Hematopoietic multipotent progenitor cell (in vitro differentiated cells): ENCODE measurements around the gene PCDHGA2. TPM values are rescaled to one million over a fixed set of nuclear protein-coding genes. Genes with fewer than 3 reads are reported as not detected.
A peak's percentile ranks its signal among the peaks of the same experiment; 100 is the strongest.
"Not testable (repeated sequence)": the region's sequence is repeated elsewhere in the genome, so short reads cannot be mapped to it uniquely, and the experiment has no call there.

Source experiments
- DNase-seq, 3 donors: peaks; one replicate each; pipeline ENCODE4 v3.0.0-alpha.2; 2011 to 2015; ENCODE audit warnings: low read depth in 2 of 3, low spot score in 2 of 3
- total RNA-seq: library from RNA; depleted of rRNA; stranded (reverse); fragments of >200 nt; gene quantifications from one replicate; pipeline ENCODE4 v1.2.3, GENCODE V29; 2012

PCDHGA2 gene
- total RNA-seq, 1 donor, result 0.27 TPM

DNA sequence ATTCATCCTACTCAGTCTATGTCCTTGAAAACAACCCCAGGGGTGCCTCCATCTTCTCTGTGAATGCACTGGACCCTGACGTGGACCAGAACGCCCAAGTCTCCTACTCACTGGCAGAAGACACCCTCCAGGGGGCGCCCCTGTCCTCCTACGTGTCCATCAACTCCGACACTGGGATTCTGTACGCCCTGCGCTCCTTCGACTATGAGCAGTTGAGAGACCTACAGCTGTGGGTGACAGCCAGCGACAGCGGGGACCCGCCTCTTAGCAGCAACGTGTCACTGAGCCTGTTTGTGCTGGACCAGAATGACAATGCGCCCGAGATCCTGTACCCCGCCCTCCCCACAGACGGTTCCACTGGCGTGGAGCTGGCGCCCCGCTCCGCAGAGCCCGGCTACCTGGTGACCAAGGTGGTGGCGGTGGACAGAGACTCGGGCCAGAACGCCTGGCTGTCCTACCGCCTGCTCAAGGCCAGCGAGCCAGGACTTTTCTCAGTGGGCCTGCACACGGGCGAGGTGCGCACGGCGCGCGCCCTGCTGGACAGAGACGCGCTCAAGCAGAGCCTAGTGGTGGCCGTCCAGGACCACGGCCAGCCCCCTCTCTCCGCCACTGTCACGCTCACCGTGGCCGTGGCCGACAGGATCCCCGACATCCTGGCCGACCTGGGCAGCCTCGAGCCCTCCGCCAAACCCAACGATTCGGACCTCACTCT lies 37.0 kb downstream of the PCDHGA2 start:
- DNase-seq, result not testable (repeated sequence)

DNA sequence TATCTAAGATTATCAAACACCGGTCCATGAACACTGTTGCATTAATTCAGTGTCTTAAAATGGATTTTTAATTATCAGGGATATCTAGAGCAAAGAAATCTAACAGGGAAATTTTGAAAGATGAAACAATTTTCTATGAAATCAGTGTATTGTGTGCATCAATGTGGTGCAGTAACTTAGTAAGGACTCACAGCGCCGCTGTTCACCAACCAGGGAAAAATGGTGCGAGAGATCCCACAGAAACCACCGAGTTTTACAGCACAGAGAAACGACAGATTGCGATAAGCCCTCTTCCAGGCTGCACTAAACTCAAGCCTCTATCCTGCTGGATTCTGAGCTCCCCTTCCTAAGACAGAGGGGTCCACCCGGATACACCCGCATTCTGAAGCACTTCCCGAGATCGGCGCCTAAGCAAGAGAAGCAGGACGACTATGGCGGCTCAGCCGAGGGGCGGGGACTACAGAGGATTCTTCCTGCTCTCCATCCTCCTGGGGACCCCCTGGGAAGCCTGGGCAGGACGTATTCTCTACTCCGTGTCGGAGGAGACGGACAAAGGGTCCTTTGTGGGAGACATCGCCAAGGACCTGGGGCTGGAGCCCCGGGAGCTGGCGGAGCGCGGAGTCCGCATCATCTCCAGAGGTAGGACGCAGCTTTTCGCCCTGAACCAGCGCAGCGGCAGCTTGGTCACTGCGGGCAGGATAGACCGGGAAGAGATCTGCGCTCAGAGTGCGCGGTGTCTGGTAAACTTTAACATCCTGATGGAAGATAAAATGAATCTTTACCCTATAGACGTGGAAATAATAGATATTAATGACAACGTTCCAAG lies 44.1 kb downstream of the PCDHGA2 start, which contains the start of gene PCDHGA7:
Gene PCDHGA7, plus strand, starts transcription at position 274 of the 826 bp plus-strand sequence. Its CDS starts 158 bp downstream, at position 432.
- DNase-seq, result peak in 1 of 3 donors; percentile 11

DNA sequence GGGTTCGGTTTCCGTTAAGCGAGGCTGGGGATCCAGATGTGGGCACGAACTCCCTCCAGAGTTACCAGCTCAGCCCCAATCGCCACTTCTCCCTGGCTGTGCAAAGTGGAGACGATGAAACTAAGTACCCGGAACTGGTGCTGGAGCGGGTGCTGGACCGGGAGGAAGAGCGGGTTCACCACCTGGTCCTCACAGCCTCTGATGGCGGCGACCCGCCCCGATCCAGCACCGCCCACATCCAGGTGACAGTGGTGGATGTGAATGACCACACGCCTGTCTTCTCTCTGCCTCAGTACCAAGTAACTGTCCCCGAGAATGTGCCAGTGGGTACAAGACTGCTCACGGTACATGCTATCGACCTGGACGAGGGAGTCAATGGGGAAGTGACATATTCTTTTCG lies 44.8 kb downstream of the PCDHGA2 start:
- DNase-seq, result no peak

DNA sequence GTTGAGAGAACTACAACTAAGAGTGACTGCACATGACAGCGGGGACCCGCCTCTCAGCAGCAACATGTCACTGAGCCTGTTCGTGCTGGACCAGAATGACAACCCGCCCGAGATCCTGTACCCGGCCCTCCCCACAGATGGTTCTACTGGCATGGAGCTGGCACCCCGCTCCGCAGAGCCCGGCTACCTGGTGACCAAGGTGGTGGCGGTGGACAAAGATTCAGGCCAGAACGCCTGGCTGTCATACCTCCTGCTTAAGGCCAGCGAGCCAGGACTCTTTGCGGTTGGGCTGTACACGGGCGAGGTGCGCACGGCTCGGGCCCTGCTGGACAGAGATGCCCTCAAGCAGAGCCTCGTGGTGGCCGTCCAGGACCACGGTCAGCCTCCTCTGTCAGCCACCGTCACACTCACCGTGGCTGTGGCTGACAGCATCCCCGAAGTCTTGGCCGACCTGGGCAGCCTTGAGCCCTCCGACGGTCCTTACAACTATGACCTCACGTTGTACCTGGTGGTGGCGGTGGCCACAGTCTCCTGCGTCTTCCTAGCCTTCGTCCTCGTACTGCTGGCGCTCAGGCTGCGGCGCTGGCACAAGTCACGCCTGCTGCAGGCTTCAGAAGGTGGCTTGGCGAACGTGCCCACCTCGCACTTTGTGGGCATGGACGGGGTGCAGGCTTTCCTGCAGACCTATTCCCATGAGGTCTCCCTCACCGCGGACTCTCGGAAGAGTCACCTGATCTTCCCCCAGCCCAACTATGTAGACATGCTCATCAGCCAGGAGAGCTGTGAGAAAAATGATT lies 46.1 kb downstream of the PCDHGA2 start:
- DNase-seq, result no peak

DNA sequence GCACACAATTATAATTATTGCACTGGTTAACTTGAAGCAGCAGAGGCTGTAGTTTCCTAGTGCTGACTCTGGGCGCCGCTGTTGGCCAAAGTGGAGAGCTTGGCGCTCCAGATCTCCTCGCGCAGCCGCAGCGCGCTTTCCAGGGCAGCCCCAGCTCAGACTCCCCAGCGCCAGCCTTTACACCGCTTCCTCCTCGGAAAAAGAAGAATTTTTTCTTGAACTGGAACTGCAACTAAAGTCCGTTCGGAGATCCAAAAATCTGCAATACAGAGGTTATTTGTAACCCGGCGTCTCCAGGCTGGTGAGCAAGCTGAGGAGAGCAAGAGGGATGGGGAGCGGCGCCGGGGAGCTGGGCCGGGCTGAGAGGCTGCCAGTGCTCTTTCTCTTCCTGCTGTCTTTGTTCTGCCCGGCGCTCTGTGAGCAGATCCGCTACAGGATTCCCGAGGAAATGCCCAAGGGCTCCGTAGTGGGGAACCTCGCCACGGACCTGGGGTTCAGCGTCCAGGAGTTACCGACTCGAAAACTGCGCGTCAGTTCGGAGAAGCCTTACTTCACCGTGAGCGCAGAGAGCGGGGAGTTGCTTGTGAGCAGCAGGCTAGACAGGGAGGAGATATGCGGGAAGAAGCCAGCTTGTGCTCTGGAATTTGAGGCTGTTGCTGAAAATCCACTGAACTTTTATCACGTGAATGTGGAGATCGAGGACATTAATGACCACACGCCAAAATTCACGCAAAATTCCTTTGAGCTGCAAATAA lies 49.2 kb downstream of the PCDHGA2 start, which contains the start of gene PCDHGB4:
Gene PCDHGB4, plus strand, starts transcription at position 142 of the 755 bp plus-strand sequence. Its CDS starts 187 bp downstream, at position 329.
- DNase-seq, result peak in 1 of 3 donors; percentile 59

DNA sequence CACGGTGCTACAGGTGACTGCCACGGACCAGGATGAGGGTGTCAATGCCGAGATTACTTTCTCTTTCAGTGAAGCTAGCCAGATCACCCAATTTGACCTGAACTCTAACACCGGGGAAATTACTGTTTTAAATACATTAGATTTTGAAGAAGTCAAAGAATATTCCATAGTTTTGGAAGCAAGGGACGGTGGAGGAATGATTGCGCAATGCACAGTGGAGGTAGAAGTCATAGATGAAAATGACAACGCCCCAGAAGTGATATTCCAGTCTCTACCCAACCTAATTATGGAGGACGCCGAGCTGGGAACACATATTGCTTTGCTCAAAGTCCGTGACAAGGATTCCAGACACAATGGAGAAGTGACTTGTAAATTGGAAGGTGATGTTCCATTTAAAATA lies 50.1 kb downstream of the PCDHGA2 start:
- no peak for DNase-seq

DNA sequence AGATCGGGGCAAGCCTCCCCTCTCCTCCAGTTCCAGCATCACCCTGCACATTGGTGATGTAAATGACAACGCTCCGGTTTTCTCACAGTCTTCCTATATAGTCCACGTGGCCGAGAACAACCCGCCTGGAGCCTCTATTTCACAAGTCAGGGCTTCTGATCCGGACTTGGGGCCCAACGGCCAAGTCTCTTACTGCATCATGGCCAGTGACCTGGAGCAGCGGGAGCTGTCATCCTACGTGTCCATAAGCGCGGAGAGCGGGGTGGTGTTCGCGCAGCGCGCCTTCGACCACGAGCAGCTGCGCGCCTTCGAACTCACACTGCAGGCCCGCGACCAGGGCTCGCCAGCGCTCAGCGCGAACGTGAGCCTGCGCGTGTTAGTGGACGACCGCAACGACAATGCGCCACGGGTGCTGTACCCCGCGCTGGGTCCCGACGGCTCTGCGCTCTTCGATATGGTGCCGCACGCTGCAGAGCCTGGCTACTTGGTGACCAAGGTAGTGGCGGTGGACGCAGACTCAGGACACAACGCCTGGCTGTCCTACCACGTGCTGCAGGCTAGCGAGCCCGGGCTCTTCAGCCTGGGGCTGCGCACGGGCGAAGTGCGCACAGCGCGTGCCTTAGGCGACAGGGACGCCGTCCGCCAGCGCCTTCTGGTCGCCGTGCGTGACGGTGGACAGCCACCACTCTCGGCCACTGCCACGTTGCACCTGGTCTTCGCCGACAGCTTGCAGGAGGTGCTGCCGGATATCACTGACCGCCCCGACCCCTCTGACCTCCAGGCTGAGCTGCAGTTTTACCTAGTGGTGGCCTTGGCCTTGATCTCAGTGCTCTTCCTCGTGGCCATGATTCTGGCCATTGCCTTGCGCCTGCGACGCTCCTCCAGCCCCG lies 50.8 kb downstream of the PCDHGA2 start:
- DNase-seq, result no peak

DNA sequence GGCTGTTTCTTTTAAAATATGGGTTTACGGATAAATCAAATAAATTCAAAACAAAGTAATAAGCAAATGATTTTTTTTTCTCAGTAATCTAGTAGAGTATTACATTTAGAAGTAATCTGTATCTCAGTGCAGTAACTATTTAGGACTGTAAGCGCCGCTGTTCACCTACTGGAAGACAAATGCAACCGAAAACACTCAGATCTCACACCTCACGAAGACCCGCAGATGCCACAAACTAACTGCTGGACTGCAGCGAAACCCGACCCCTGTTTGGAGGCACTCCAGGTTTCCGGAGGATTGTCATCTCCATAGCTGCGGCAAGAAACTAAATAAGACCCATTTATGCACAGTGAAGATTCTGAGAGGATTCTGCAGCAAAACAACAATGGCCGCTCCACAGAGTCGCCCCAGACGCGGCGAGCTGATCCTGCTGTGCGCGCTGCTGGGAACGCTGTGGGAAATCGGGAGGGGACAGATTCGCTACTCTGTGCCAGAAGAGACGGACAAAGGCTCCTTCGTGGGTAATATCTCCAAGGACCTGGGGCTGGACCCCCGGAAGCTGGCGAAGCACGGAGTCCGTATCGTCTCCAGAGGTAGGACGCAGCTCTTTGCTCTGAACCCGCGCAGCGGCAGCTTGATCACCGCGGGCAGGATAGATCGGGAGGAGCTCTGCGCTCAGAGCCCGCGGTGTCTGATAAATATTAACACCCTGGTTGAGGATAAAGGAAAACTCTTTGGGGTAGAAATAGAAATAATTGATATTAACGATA lies 54.1 kb downstream of the PCDHGA2 start, which contains the start of gene PCDHGA8:
Gene PCDHGA8, plus strand, starts transcription at position 205 of the 770 bp plus-strand sequence. Its CDS starts 181 bp downstream, at position 386.
- no peak for DNase-seq

Other genes starting within 250 kb of the PCDHGA2 start
- 0.27 TPM for gene PCDHB2, start 244.1 kb upstream of the PCDHGA2 start, total RNA-seq
- gene PCDHB3, start 238.3 kb upstream of the PCDHGA2 start, total RNA-seq, result under 0.01 TPM
- gene PCDHB4, start 216.9 kb upstream of the PCDHGA2 start, total RNA-seq, result under 0.01 TPM
- gene PCDHB5, start 203.6 kb upstream of the PCDHGA2 start, total RNA-seq, result under 0.01 TPM
- gene PCDHB6, start 188.7 kb upstream of the PCDHGA2 start, total RNA-seq, result not detected
- gene PCDHB7, start 166.1 kb upstream of the PCDHGA2 start, total RNA-seq, result under 0.01 TPM
- gene PCDHB8, start 161.0 kb upstream of the PCDHGA2 start, total RNA-seq, result not detected
- gene PCDHB16, start 156.4 kb upstream of the PCDHGA2 start, total RNA-seq, result not detected
- gene PCDHB9, start 151.6 kb upstream of the PCDHGA2 start, total RNA-seq, result not detected
- gene PCDHB10, start 146.4 kb upstream of the PCDHGA2 start, total RNA-seq, result under 0.01 TPM
- gene PCDHB11, start 139.1 kb upstream of the PCDHGA2 start, total RNA-seq, result 0.27 TPM
- gene PCDHB12, start 130.0 kb upstream of the PCDHGA2 start, total RNA-seq, result not detected
- under 0.01 TPM for gene PCDHB13, start 124.8 kb upstream of the PCDHGA2 start, total RNA-seq
- gene PCDHB14, start 115.4 kb upstream of the PCDHGA2 start, total RNA-seq, result under 0.01 TPM
- under 0.01 TPM for gene PCDHB15, start 93.4 kb upstream of the PCDHGA2 start, total RNA-seq
- 0.54 TPM for gene SLC25A2, start 34.7 kb upstream of the PCDHGA2 start, total RNA-seq
- gene TAF7, start 18.0 kb upstream of the PCDHGA2 start, total RNA-seq, result 45.0 TPM
- gene PCDHGA1, start 8.2 kb upstream of the PCDHGA2 start, total RNA-seq, result under 0.01 TPM
- 0.54 TPM for gene PCDHGA3, start 5.1 kb downstream of the PCDHGA2 start, total RNA-seq
- 0.27 TPM for gene PCDHGB1, start 11.3 kb downstream of the PCDHGA2 start, total RNA-seq
- gene PCDHGA4, start 16.3 kb downstream of the PCDHGA2 start, total RNA-seq, result 0.81 TPM
- 2.4 TPM for gene PCDHGB2, start 21.2 kb downstream of the PCDHGA2 start, total RNA-seq
- gene PCDHGA5, start 25.4 kb downstream of the PCDHGA2 start, total RNA-seq, result 1.1 TPM
- gene PCDHGB3, start 31.5 kb downstream of the PCDHGA2 start, total RNA-seq, result 3.5 TPM
- 1.9 TPM for gene PCDHGA6, start 35.1 kb downstream of the PCDHGA2 start, total RNA-seq
- gene PCDHGA7, start 44.0 kb downstream of the PCDHGA2 start, total RNA-seq, result 0.81 TPM
- 1.6 TPM for gene PCDHGB4, start 48.9 kb downstream of the PCDHGA2 start, total RNA-seq
- gene PCDHGA8, start 53.9 kb downstream of the PCDHGA2 start, total RNA-seq, result 0.54 TPM
- 2.4 TPM for gene PCDHGB5, start 59.2 kb downstream of the PCDHGA2 start, total RNA-seq
- 1.1 TPM for gene PCDHGA9, start 64.0 kb downstream of the PCDHGA2 start, total RNA-seq
- 0.81 TPM for gene PCDHGB6, start 69.3 kb downstream of the PCDHGA2 start, total RNA-seq
- gene PCDHGA10, start 74.2 kb downstream of the PCDHGA2 start, total RNA-seq, result 1.1 TPM
- gene PCDHGB7, start 78.9 kb downstream of the PCDHGA2 start, total RNA-seq, result 2.2 TPM
- 1.3 TPM for gene PCDHGA11, start 82.3 kb downstream of the PCDHGA2 start, total RNA-seq
- gene PCDHGA12, start 91.7 kb downstream of the PCDHGA2 start, total RNA-seq, result 2.2 TPM
- gene PCDHGC3, start 137.2 kb downstream of the PCDHGA2 start, total RNA-seq, result 1.1 TPM
- 0.54 TPM for gene PCDHGC4, start 146.3 kb downstream of the PCDHGA2 start, total RNA-seq
- gene PCDHGC5, start 150.3 kb downstream of the PCDHGA2 start, total RNA-seq, result 0.27 TPM